Stimulated activated naive B cell treated with anti-CD40 and anti-IgM and Interleukin-4, amounts not matched to agents 10 μg/mL and 1 μg/mL and 100 μg/mL, for 72 hours (primary cell): Measurements from ENCODE around the gene RER1.

Source experiments
- ATAC-seq, 2 donors: fragments of 150-1000 bp; cut with Tn5 transposase; replicated peaks; 2 replicates each; pipeline ENCODE4 v1.10.0; 2021; ENCODE audit warnings: moderate library complexity in 1 of 2
- DNase-seq: peaks from one replicate; pipeline ENCODE4 v3.0.0; 2021
- H3K27ac Mint-ChIP-seq: one replicate; pipeline ENCODE4 v1.8.0; 2022; ENCODE audit warnings: mild to moderate bottlenecking, mixed read lengths
- H3K27me3 Mint-ChIP-seq, 2 donors: one replicate each; pipeline ENCODE4 v1.8.0; 2022; ENCODE audit warnings: mixed read lengths in 2 of 2
- H3K36me3 Mint-ChIP-seq, 2 donors: one replicate each; pipeline ENCODE4 v1.8.0; 2022; ENCODE audit warnings: mixed read lengths in 2 of 2, mild to moderate bottlenecking in 1 of 2
- H3K4me1 Mint-ChIP-seq, 2 donors: one replicate each; pipeline ENCODE4 v1.8.0; 2022; ENCODE audit warnings: mixed read lengths in 2 of 2, mild to moderate bottlenecking in 1 of 2
- H3K4me3 Mint-ChIP-seq, 2 donors: one replicate each; pipeline ENCODE4 v1.8.0; 2022; ENCODE audit warnings: mild to moderate bottlenecking in 2 of 2, mixed read lengths in 2 of 2, moderate library complexity in 1 of 2
- H3K9me3 Mint-ChIP-seq, 2 donors: one replicate each; pipeline ENCODE4 v1.8.0; 2022; ENCODE audit warnings: mixed read lengths in 2 of 2, mild to moderate bottlenecking in 1 of 2

The RER1 gene

GRCh38 chr1:2350911-2351655 lies 40.6 kb upstream of the RER1 start:
- Mint-ChIP-seq H3K27ac (no peak overlapping the region), H3K4me1 (peaks cover 0 to 4% of the 10 kb centered on the region in 2 donors), H3K36me3 (no peaks in the 10 kb centered on the region), H3K27me3 (no peaks in the 10 kb centered on the region), H3K9me3 (no peaks in the 10 kb centered on the region), H3K4me3 (no peak overlapping the region)
- ATAC-seq (no peak), DNase-seq (no peak)

DNA sequence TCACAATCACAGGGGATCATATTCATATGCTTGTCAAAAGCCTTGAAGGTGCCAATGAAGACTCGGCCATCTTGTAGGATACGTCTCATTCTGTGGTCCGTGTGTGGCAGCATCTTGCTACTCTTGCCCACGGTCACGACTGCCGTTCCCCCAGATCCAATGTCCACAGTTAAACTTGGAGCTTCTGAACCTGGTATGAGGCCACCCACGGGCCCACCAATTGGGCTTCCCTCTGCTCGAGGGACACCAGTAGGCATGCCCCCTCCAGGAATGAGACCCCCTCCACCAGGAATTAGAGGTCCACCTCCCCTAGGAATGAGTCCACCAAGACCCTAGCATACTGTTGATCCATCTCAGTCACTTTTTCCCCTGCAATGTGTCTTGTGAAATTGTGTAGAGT lies 39.9 kb upstream of the RER1 start:
- Mint-ChIP-seq H3K4me3 (no peak overlapping the region), H3K36me3 (no peaks in the 10 kb centered on the region), H3K27me3 (no peaks in the 10 kb centered on the region), H3K27ac (no peak overlapping the region), H3K9me3 (no peaks in the 10 kb centered on the region), H3K4me1 (peaks cover 0 to 4% of the 10 kb centered on the region in 2 donors)
- ATAC-seq, result no peak
- no peak for DNase-seq

GRCh38 chr1:2352341-2352896 lies 39.2 kb upstream of the RER1 start:
- ATAC-seq (no peak), DNase-seq (no peak)
- peaks cover 0 to 4% of the 10 kb centered on the region in 2 donors for H3K4me1 Mint-ChIP-seq
- H3K36me3 Mint-ChIP-seq, result no peaks in the 10 kb centered on the region
- H3K9me3 Mint-ChIP-seq, result no peaks in the 10 kb centered on the region
- no peaks in the 10 kb centered on the region for H3K27me3 Mint-ChIP-seq
- H3K27ac Mint-ChIP-seq, result no peak overlapping the region
- H3K4me3 Mint-ChIP-seq, result no peak overlapping the region

GRCh38 chr1:2352897-2353550 lies 38.6 kb upstream of the RER1 start:
- no peak for DNase-seq
- ATAC-seq, result no peak
- Mint-ChIP-seq H3K4me1 (peaks cover 0 to 4% of the 10 kb centered on the region in 2 donors), H3K27ac (no peak overlapping the region), H3K36me3 (no peaks in the 10 kb centered on the region), H3K4me3 (no peak overlapping the region), H3K27me3 (no peaks in the 10 kb centered on the region), H3K9me3 (no peaks in the 10 kb centered on the region)

- H3K4me1 Mint-ChIP-seq, result peaks cover 0 to 4% of the 10 kb centered on the region in 2 donors
- no peak overlapping the region for H3K4me3 Mint-ChIP-seq
- no peaks in the 10 kb centered on the region for H3K36me3 Mint-ChIP-seq
- no peak overlapping the region for H3K27ac Mint-ChIP-seq
- DNase-seq, result no peak
- no peak for ATAC-seq
- H3K27me3 Mint-ChIP-seq, result no peaks in the 10 kb centered on the region
- H3K9me3 Mint-ChIP-seq, result no peaks in the 10 kb centered on the region
These were observed 37.8 kb upstream of the RER1 start for GRCh38 chr1:2353551-2354438.

GRCh38 chr1:2354511-2355372 lies 36.9 kb upstream of the RER1 start:
- no peak for DNase-seq
- peaks cover 0 to 4% of the 10 kb centered on the region in 2 donors for H3K4me1 Mint-ChIP-seq
- ATAC-seq, result no peak
- H3K4me3 Mint-ChIP-seq, result no peak overlapping the region
- no peaks in the 10 kb centered on the region for H3K9me3 Mint-ChIP-seq
- peaks cover 0 to 3% of the 10 kb centered on the region in 2 donors for H3K36me3 Mint-ChIP-seq
- no peaks in the 10 kb centered on the region for H3K27me3 Mint-ChIP-seq
- peak overlapping the region; percentile 62 for H3K27ac Mint-ChIP-seq

DNA sequence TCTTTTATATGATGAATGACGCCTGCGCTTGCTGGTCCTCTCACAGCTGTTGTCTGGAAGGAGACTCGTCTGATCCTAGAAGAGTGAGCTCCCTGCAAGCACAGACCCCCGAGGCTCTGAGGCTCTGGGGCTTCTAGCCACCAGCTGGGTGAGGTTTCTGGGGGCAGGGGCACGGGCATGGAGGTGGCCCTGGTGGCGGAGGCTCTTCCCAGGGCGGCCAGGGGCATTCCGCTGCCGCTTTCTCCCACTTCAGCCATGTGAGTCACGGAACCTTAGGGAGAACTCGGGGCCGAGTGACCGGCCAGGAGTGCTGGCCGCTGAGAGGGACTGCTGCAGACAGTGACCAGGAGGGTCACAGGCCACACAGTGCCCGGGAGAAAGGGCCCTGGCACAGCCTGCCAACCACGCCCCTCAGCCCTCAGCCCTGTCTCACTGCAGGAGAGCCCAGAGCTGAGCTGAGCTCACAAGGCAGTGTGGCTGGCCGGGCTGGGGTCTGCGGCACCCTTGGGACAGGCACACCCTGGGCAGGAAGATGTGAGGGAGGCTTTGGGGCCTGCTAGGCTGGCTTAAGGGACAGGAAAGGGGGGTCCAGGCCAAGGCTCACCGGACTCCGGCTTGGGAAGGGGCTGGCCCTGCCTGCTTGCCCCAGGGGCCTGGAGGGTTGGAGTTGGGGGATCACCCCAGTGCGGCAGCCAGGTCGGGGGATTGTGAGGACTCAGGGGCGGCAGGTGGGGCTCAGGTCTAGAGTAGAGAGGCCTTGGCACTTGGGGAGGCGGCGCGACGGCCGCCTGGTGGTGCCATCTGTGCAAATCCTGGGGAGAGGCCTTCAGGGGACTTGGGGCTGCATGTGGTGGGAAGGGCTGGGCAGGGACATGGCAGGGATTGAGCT lies 36.0 kb upstream of the RER1 start:
- DNase-seq (no peak), ATAC-seq (no peak)
- peak overlapping the region; percentile 37 for H3K27ac Mint-ChIP-seq
- H3K27me3 Mint-ChIP-seq, result no peaks in the 10 kb centered on the region
- no peaks in the 10 kb centered on the region for H3K9me3 Mint-ChIP-seq
- no peak overlapping the region for H3K4me3 Mint-ChIP-seq
- peaks cover 0 to 3% of the 10 kb centered on the region in 2 donors for H3K36me3 Mint-ChIP-seq
- peaks cover 0 to 4% of the 10 kb centered on the region in 2 donors for H3K4me1 Mint-ChIP-seq

- Mint-ChIP-seq H3K4me3 (no peak overlapping the region), H3K36me3 (peaks cover 0 to 3% of the 10 kb centered on the region in 2 donors), H3K27me3 (no peaks in the 10 kb centered on the region), H3K27ac (no peak overlapping the region), H3K4me1 (peaks cover 0 to 4% of the 10 kb centered on the region in 2 donors), H3K9me3 (no peaks in the 10 kb centered on the region)
- no peak for DNase-seq
- no peak for ATAC-seq
These were observed 35.2 kb upstream of the RER1 start for GRCh38 chr1:2356401-2356800.

GRCh38 chr1:2356911-2357845 lies 34.5 kb upstream of the RER1 start:
- Mint-ChIP-seq H3K27ac (no peak overlapping the region), H3K9me3 (peaks cover 0 to under 1% of the 10 kb centered on the region in 2 donors), H3K27me3 (no peaks in the 10 kb centered on the region), H3K4me1 (peaks cover 0 to 4% of the 10 kb centered on the region in 2 donors), H3K36me3 (peaks cover 3 to 4% of the 10 kb centered on the region in 2 donors), H3K4me3 (no peak overlapping the region)
- DNase-seq, result no peak
- ATAC-seq, result no peak

DNA sequence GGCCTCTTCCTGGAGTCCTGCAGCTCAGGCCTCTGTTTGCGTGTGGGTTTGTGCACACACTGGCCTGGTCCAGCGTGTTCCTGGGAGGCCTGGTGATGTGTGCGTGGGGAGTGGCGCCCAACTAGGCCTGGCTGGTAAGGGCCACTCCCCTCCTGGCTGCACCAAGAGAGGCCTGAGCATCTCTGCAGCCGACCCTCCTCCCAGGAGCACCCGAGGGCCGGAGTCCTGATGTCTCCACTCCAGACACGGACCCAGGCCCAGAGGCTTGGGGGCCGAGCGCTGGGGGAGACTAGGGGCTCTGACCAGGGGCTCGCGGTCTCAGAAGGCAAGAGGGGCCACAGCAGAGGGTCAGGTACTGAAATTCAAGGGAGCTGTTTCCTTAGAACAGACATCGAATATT lies 33.6 kb upstream of the RER1 start:
- ATAC-seq (no peak), DNase-seq (no peak)
- Mint-ChIP-seq H3K27ac (no peak overlapping the region), H3K9me3 (peaks cover 0 to 2% of the 10 kb centered on the region in 2 donors), H3K27me3 (no peaks in the 10 kb centered on the region), H3K36me3 (peaks cover 4 to 6% of the 10 kb centered on the region in 2 donors), H3K4me3 (no peak overlapping the region), H3K4me1 (peaks cover 0 to 4% of the 10 kb centered on the region in 2 donors)

- no peak overlapping the region for H3K4me3 Mint-ChIP-seq
- peaks cover 0 to 5% of the 10 kb centered on the region in 2 donors for H3K9me3 Mint-ChIP-seq
- H3K4me1 Mint-ChIP-seq, result no peaks in the 10 kb centered on the region
- H3K27me3 Mint-ChIP-seq, result no peaks in the 10 kb centered on the region
- H3K27ac Mint-ChIP-seq, result no peak overlapping the region
- no peak for ATAC-seq
- peaks cover 4 to 10% of the 10 kb centered on the region in 2 donors for H3K36me3 Mint-ChIP-seq
- DNase-seq, result no peak
These were observed 32.7 kb upstream of the RER1 start for GRCh38 chr1:2358651-2359640.
